Stimulated activated naive B cell treated with anti-CD40 and anti-IgM and Interleukin-4, amounts not matched to agents 10 μg/mL and 1 μg/mL and 100 μg/mL, for 72 hours (primary cell): ENCODE data around the gene FBRSL1.

Experiments
- ATAC-seq, 2 donors: fragments of 150-1000 bp; cut with Tn5 transposase; replicated peaks; 2 replicates each; pipeline ENCODE4 v1.10.0; 2021; ENCODE audit warnings: moderate library complexity in 1 of 2
- DNase-seq: peaks from one replicate; pipeline ENCODE4 v3.0.0; 2021
- H3K27ac Mint-ChIP-seq: one replicate; pipeline ENCODE4 v1.8.0; 2022; ENCODE audit warnings: mild to moderate bottlenecking, mixed read lengths
- H3K27me3 Mint-ChIP-seq, 2 donors: one replicate each; pipeline ENCODE4 v1.8.0; 2022; ENCODE audit warnings: mixed read lengths in 2 of 2
- H3K36me3 Mint-ChIP-seq, 2 donors: one replicate each; pipeline ENCODE4 v1.8.0; 2022; ENCODE audit warnings: mixed read lengths in 2 of 2, mild to moderate bottlenecking in 1 of 2
- H3K4me1 Mint-ChIP-seq, 2 donors: one replicate each; pipeline ENCODE4 v1.8.0; 2022; ENCODE audit warnings: mixed read lengths in 2 of 2, mild to moderate bottlenecking in 1 of 2
- H3K4me3 Mint-ChIP-seq, 2 donors: one replicate each; pipeline ENCODE4 v1.8.0; 2022; ENCODE audit warnings: mild to moderate bottlenecking in 2 of 2, mixed read lengths in 2 of 2, moderate library complexity in 1 of 2
- H3K9me3 Mint-ChIP-seq, 2 donors: one replicate each; pipeline ENCODE4 v1.8.0; 2022; ENCODE audit warnings: mixed read lengths in 2 of 2, mild to moderate bottlenecking in 1 of 2

Gene FBRSL1

DNA sequence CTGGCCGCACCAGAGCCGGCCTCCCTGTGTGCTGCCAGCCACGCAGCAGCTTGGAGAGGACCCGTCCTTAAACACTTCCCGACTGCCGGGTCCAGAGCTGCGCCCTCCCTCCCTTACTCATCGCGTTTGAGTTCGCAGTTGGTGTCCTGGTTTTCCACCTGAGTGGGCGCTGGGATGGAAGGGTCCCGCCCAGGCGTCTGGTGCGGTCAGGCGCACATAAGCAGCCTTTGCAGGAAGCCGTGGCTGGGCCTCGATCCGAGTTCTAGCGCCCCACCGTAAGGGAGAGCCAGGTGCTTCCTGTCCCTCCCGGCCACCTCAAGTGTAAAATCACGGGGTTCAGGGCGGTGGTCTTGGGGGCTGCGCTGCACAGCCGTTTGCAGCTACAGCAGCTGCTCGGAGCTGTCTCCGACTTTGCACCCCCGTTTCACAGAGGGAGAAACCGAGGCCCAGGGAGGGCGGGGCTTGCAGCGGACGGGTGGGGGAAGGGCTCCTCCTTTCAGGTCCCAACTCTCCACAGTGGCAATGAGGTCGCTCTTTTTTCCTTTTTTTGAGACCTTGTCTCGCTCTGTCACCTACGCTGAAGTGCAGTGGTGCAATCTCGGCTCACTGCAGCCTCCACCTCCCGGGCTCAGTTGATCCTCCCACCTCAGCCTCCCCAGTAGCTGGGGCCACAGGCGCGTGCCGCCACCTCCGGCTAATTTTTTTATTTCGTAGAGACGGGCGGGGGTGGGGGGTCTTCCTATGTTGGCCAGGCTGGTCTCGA lies 69.1 kb downstream of the FBRSL1 start:
- Mint-ChIP-seq H3K4me1 (peaks cover 19 to 47% of the 10 kb centered on the region in 2 donors), H3K4me3 (peak overlapping the region; percentile 77 to 78), H3K9me3 (no peaks in the 10 kb centered on the region), H3K36me3 (peaks cover 9 to 20% of the 10 kb centered on the region in 2 donors), H3K27ac (peak overlapping the region; percentile 62), H3K27me3 (no peaks in the 10 kb centered on the region)
- ATAC-seq: no peak
- no peak for DNase-seq

GRCh38 chr12:132559652-132560363 lies 69.9 kb downstream of the FBRSL1 start:
- ATAC-seq: peak; percentile 43 to 57
- Mint-ChIP-seq H3K9me3 (no peaks in the 10 kb centered on the region), H3K36me3 (peaks cover 4 to 16% of the 10 kb centered on the region in 2 donors), H3K4me3 (peak overlapping the region; percentile 77 to 78), H3K27ac (peak overlapping the region; percentile 62), H3K4me1 (peaks cover 19 to 47% of the 10 kb centered on the region in 2 donors), H3K27me3 (no peaks in the 10 kb centered on the region)
- no peak for DNase-seq

- H3K4me3 Mint-ChIP-seq: peak overlapping the region; percentile 73 to 80
- no peak overlapping the region for H3K27ac Mint-ChIP-seq
- no peaks in the 10 kb centered on the region for H3K9me3 Mint-ChIP-seq
- peaks cover 6 to 19% of the 10 kb centered on the region in 2 donors for H3K36me3 Mint-ChIP-seq
- peaks cover 21 to 47% of the 10 kb centered on the region in 2 donors for H3K4me1 Mint-ChIP-seq
- no peak for DNase-seq
- H3K27me3 Mint-ChIP-seq: no peaks in the 10 kb centered on the region
- ATAC-seq: peak; percentile 42 to 43
Observed at GRCh38 chr12:132560364-132560613, 70.3 kb downstream of the FBRSL1 start.

DNA sequence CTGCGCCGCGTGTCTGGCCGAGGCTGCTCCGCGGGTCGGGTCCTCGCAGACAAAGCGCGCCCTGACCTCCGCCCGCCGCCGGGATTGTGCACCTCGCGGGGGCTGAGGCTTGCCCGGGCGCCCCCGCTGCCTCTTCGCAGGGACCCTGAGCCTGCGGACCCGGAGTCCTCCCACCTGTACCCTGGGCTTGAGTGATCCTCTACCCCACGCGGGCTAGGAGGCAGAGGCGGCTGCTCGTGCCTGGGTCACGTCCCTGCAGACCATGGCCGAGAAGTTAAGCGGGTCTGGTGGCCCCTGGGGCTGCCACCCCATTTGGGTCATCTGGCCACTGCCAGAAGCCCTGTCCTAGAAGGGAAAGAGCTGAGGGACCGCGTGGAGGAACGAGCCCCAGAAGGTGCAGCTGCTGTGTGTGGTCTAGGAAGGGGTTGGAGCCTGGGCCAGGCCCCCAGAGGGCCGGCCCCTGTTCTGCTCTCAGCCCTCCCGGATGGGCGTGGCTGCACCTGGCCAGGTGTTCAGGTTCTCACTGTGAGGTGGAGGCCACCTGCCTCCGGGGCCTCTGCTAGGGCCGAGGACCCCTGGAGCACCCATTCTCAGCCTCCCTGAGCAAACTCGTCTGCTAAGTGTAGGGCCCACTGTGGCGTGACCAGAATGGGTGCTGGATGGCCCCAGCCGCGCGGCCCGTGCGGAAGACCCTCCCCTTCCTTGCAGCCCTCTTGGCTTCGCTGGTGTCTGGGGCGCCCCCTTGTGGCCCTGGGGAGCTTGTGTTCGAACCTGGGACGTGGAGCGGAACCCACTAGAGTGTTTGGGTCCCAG lies 70.9 kb downstream of the FBRSL1 start:
- Mint-ChIP-seq H3K36me3 (peaks cover 7 to 14% of the 10 kb centered on the region in 2 donors), H3K27me3 (no peaks in the 10 kb centered on the region), H3K27ac (peak overlapping the region; percentile 51), H3K4me3 (peak overlapping the region; percentile 76 to 80), H3K9me3 (no peaks in the 10 kb centered on the region), H3K4me1 (peaks cover 21 to 47% of the 10 kb centered on the region in 2 donors)
- DNase-seq: peak; percentile 59
- peak; percentile 71 for ATAC-seq
